GM12878 (cell line): Measurements from ENCODE around the gene TRIM13. TPM values are rescaled to one million over a fixed set of nuclear protein-coding genes. Genes with fewer than 3 reads are reported as not detected.

Experiments
- CHD2 ChIP-seq: IDR thresholded peaks from 2 replicates; pipeline ENCODE4 v1.6.1; 2011; ENCODE audit warnings: low read depth, low read length, improper control_type of control experiment, borderline replicate concordance
- CHD4 ChIP-seq: fragments of 200-600 bp; sonication (generic); IDR thresholded peaks from 2 replicates; pipeline ENCODE4 v1.6.1; 2016; ENCODE audit warnings: mild to moderate bottlenecking
- CREM ChIP-seq: IDR thresholded peaks from 2 replicates; pipeline ENCODE4 v1.6.1; 2014; ENCODE audit warnings: antibody characterized with exemption, low read depth
- CTCF ChIP-seq, 3 experiments: IDR thresholded peaks in 2 of 3; conservative IDR thresholded peaks in 1 of 3; 2 replicates each; pipeline ENCODE4 v1.5.1; 2011; ENCODE audit warnings: low read depth in 3 of 3, low read length in 3 of 3, mild to moderate bottlenecking in 3 of 3, control low read depth in 2 of 3, moderate library complexity in 2 of 3, inconsistent platforms in 1 of 3, mixed read lengths in 1 of 3; ENCODE audit not compliant: control insufficient read depth in 2 of 3, insufficient read depth in 1 of 3; ENCODE audit errors: extremely low read depth in 1 of 3
- EGR1 ChIP-seq, 2 experiments: IDR thresholded peaks; 1 replicate in 1 of 2; 2 replicates in 1 of 2; pipeline ENCODE4 v1.6.1; 2011 to 2012; ENCODE audit warnings: low read depth in 2 of 2, low read length in 2 of 2, borderline replicate concordance in 1 of 2, mild to moderate bottlenecking in 1 of 2, moderate library complexity in 1 of 2
- FOXM1 ChIP-seq: IDR thresholded peaks from 2 replicates; pipeline ENCODE4 v1.6.1; 2012; ENCODE audit warnings: low read depth, mild to moderate bottlenecking, inconsistent platforms, low read length, moderate library complexity
- GABPA ChIP-seq: IDR thresholded peaks from 2 replicates; pipeline ENCODE4 v1.6.1; 2014; ENCODE audit warnings: antibody characterized with exemption, low read depth, mild to moderate bottlenecking, inconsistent platforms
- IKZF2 ChIP-seq, 2 experiments: fragments of 450-650 bp; IDR thresholded peaks; 2 replicates each; pipeline ENCODE4 v1.6.1; 2017; ENCODE audit warnings: mild to moderate bottlenecking in 2 of 2, moderate library complexity in 2 of 2
- IRF5 ChIP-seq: fragments of 450-650 bp; IDR thresholded peaks from 2 replicates; pipeline ENCODE4 v1.6.1; 2017; ENCODE audit warnings: borderline replicate concordance
- LARP7 ChIP-seq: fragments of 450-650 bp; IDR thresholded peaks from 2 replicates; pipeline ENCODE4 v1.6.1; 2017; ENCODE audit warnings: mild to moderate bottlenecking
- POLR2AphosphoS2 ChIP-seq: IDR thresholded peaks from 2 replicates; pipeline ENCODE4 v1.6.1; 2011; ENCODE audit warnings: low read depth, mild to moderate bottlenecking, low read length, improper control_type of control experiment, moderate library complexity
- POLR2AphosphoS5 ChIP-seq: IDR thresholded peaks from 2 replicates; pipeline ENCODE4 v1.6.1; 2011; ENCODE audit warnings: mild to moderate bottlenecking, low read length, inconsistent platforms
- RAD21 ChIP-seq: IDR thresholded peaks from 2 replicates; pipeline ENCODE4 v1.6.1; 2011; ENCODE audit warnings: mild to moderate bottlenecking, low read depth, low read length, moderate library complexity; ENCODE audit not compliant: insufficient read depth
- RELA ChIP-seq: fragments of 450-650 bp; IDR thresholded peaks from 2 replicates; pipeline ENCODE4 v1.8.0; 2014; ENCODE audit warnings: borderline replicate concordance; ENCODE audit not compliant: partially characterized antibody
- STAT1 ChIP-seq: fragments of 450-650 bp; conservative IDR thresholded peaks from 2 replicates; pipeline ENCODE4 v1.6.1; 2014; ENCODE audit warnings: antibody characterized with exemption, mild to moderate bottlenecking
- TBL1XR1 ChIP-seq: IDR thresholded peaks from 2 replicates; pipeline ENCODE4 v1.6.1; 2012; ENCODE audit warnings: low read depth, low read length, improper control_type of control experiment
- ZNF592 ChIP-seq: fragments of 450-650 bp; IDR thresholded peaks from 2 replicates; pipeline ENCODE4 v1.6.1; 2017; ENCODE audit warnings: mild to moderate bottlenecking, moderate library complexity
- ZNF687 ChIP-seq: fragments of 450-650 bp; IDR thresholded peaks from 2 replicates; pipeline ENCODE4 v1.6.1; 2017; ENCODE audit warnings: mild to moderate bottlenecking, moderate library complexity
- polyA plus RNA-seq, 11 experiments: library from polyadenylated mRNA; depleted of rRNA in 4 of 11; unstranded in 6 of 11; stranded (reverse) in 5 of 11; fragments of >200 nt; fragmentation: Nextera tagmentation in 4 of 11; fragmentation: Illumina TruSeq in 1 of 11; extraction: Ambion mirVana in 4 of 11; extraction: Trizol in 1 of 11; gene quantifications; 1 replicate in 1 of 11; 2 replicates in 10 of 11; pipeline versions ENCODE4 v1.2.1 to v1.2.3, GENCODE V29; 2011 to 2016; ENCODE audit warnings: inconsistent platforms in 2 of 11, missing spikeins in 2 of 11, low read depth in 1 of 11
- total RNA-seq, 4 experiments: library from RNA; depleted of rRNA in 3 of 4; stranded (reverse); fragments of >200 nt in 3 of 4; fragmentation: Illumina TruSeq in 1 of 4; extraction: Trizol in 1 of 4; gene quantifications; 2 replicates each; pipeline versions ENCODE4 v1.2.1 to v1.2.3, GENCODE V29; 2013 to 2021

TRIM13 gene
- total and polyA plus RNA-seq, 10 of the 15 experiments (the other 5 are each of a cell fraction or from before 2014, with no cell fraction given), result 15.4 to 33.8 (median 21.0) TPM

GRCh38 chr13:49976314-49977258 is 20.3 kb upstream of the TRIM13 start (continued):
- TF ChIP-seq RAD21 (peak; percentile 99), FOXM1 (peak; percentile 43; the same call in 1 of the 2 replicates), ZNF687 (no peak), TBL1XR1 (no peak), CTCF (IDR thresholded peaks at IDR 0.05 in 2 of 3, conservative IDR thresholded peaks at IDR 0.05 in 1 of 3; ENCODE audit: control insufficient read depth in 2 of 3, extremely low read depth in 1 of 3, insufficient read depth in 1 of 3, low read depth in 3 of 3, low read length in 3 of 3) (peak; percentile 86 to 95 (median 88)), POLR2AphosphoS5 (no peak), RELA (no peak), LARP7 (no peak), IRF5 (no peak), CREM (no peak), ZNF592 (no peak), GABPA (no peak), EGR1 (IDR thresholded peaks at IDR 0.05; ENCODE audit: borderline replicate concordance in 1 of 2, low read depth in 2 of 2, low read length in 2 of 2) (no peak), POLR2AphosphoS2 (no peak), IKZF2 (IDR thresholded peaks at IDR 0.05) (no peak), CHD2 (no peak), STAT1 (no peak), CHD4 (no peak)
